GM21723 (cell line): ENCODE data around the gene FBH1.
"Not testable (repeated sequence)": the region's sequence is repeated elsewhere in the genome, so short reads cannot be mapped to it uniquely, and the experiment has no call there.

Experiments used
- ATAC-seq: cut with Tn5 transposase; IDR thresholded peaks from one replicate; pipeline ENCODE4 v1.9.1; 2021; ENCODE audit warnings: mild to moderate bottlenecking, moderate library complexity; ENCODE audit not compliant: unreplicated experiment

Gene FBH1

DNA sequence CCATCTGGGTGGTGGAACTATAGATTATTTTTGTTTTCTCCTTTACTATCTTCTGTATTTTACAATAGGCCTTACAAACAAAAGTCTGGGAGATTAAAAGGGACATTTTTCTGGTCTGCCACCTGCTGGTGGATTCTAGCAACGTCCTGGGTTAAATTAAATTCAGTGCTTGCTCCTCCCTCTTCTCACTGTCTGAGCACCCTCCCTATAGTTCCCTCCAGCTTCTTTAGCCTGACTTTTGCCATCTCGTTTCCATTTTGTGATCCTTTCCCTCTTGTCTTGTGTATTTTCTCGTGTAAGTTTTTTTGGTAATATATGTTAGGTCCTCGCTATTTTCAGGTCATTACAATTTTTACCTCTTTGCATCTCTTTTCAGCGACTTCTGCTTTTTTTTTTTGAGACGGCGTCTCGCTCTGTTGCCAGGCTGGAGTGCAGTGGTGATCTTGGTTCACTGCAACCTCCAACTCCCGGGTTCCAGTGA, 16.5 kb upstream of the FBH1 start:
- ATAC-seq, result peak; percentile 85

DNA sequence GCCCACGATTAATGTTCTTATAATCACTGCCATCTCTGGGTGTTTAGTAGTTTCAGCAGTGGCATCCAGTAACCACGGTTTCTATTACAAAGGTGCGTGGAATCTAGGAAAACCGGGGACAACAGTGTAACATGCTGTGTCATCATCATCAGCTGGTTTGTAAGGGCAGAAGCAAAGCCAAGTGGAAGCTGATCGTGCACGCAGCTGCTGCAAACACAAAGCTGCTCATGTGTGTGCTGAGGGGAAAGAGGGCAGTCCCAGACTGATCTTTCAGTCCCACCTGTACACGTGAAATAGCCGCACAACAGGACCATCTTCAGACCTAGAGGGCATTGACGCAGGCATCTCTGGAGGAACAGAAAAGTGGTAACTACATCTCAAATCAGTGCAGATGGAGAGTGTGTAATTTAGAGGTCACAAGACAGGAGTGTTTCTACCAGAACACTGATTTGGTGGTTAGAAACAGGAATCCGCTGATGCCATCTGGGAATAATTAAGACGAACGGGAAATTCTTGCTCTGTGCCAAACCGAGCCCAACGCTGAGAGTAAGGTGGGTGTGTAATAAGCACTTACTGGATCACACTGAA, 13.8 kb upstream of the FBH1 start:
- no peak for ATAC-seq

DNA sequence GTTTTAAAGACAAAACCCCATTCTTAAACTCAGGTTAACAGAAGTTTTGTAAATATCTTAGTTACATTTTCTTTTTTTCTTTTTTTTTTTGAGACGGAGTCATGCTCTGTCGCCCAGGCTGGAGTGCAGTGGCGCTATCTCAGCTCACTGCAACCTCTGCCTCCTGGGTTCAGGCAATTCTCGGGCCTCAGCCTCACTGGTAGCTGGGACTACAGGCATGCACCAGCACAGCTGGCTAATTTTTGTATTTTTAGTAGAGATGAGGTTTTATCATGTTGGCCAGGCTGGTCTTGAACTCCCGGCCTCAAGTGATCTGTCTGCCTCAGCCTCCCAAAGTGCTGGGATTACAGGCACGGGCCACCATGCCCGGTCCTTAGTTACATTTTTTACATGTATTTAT, 13.0 kb upstream of the FBH1 start:
- not testable (repeated sequence) for ATAC-seq

DNA sequence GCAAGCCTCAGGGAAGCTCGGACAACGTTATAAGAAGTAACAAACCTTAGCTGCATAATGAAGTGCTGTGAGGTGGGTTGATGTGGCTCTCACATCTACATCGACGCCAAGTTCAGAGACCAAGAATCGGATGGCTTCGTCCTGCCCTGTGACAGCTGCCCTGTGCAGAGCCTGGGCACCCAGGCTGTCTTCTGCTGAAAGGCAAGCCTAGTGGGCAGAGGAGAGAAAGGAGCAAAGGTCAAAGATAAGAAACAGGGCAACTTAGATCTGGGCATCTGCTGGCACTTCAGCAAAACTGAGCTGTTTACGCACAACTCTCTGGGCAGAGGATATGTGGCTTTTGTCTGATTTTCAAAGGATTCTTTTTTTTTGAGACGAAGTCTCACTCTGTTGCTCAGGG, 7.1 kb upstream of the FBH1 start:
- no peak for ATAC-seq

DNA sequence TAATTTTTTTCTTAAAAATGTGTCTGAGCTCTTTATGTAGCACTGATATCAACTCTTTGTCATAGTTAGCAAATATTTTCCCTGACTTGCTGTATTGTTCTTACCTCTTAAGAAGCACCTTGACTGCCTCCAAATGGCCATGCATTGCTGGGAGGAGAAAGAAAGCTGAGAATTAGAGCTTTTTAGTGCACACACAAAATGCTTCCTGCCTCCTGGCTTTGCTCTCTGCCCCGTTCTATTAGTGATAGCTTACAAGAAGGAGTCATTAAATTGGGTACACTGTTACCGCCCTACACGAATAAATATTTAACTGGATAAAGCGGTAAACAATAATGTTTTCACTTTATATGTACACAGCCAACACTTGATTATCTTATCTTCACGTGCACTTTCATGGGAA, 4.4 kb upstream of the FBH1 start:
- no peak for ATAC-seq

DNA sequence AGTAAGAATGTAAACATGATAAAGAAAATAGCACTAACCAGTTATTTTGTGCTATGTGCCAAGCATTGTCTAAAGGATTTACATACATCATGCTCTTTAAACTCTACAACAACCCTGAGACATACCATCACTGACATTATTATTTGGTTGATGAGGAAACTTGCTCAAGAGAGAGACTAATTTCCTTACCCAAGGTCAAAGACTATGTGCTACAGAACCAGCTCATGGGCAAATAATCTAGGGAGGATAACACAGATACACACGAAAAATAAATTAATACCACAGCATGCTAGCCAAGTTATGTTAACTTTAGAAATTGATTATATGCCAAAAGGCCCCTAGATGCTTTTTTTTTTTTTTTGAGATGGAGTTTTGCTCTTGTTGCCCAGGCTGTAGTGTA, 3.0 kb upstream of the FBH1 start:
- ATAC-seq, result no peak

DNA sequence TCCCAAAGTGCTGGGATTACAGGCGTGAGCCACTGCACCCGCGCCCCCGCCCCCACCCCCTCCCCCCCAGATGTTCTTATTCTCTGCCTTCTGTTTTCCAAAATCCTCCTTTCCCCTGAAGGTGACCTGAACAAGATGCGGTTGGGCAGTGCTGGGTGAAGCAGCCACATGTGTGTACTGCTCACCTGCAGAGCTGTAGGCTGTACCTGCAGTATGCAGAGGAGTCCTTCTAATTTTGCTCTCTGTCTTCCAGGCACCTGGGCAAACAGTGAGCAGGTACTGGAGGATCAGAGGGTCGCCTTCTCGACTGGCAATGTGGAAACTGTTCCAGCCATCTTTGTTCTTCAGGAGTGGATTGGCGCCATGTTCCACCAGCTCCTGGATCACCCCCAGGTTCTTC, 2.4 kb upstream of the FBH1 start:
- no peak for ATAC-seq

DNA sequence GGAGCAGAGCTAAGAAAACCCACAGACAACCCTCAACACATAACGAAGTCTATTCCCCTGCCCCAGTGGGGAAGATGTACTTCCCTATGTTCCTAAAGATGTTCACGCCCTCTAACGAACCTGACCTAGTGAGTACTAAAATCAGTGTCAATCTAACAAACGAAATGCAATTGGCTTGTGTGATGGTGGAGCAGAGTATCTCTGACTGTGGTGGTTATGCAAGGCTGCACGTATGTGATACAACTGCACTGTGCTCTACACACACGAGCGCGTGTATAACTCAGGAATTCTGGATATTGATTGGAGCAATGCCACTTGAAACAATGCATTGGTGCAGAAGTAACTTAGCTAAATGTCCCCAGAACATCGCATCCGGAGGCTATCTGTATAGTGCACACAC, 1.7 kb upstream of the FBH1 start:
- no peak for ATAC-seq

DNA sequence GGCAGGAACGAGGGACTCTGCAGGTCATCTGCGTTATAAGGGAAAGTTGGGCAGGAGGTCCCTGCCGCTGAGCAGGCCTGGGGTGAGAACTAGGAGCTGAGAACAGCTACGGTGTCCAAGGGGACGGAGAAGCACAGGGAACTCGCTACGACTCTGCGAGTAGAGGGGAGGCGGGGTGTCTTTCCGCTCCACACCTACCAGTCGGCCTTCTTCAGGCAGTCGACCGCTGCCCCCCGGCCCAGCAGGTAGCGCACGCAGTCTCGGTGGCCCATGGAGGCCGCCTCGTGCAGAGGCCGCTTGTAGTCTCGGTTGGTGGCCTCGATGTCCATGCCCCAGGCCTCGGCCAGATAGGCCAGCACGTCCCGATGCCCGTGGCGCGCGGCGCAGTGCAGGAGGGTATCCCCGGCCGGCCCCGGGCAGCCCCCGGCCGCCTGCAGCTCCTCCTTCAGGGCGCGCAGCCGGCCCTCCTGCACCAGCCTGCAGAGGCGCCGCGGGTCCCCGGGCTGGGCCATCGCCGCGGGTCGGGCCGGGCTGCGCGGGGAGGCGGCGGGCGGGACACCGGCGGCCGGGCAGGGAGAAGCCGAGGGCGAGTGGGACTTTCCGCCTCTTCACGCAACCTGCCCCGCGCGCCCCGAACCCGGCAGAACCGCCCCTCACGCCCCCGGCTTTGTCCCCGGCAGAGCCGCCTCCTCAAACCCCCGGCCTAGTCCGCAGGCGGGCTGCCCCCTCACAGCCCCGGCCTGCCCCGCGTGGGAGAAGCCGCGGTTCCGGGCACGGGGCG, 1.0 kb upstream of the FBH1 start:
- ATAC-seq, result peak; percentile 34

DNA sequence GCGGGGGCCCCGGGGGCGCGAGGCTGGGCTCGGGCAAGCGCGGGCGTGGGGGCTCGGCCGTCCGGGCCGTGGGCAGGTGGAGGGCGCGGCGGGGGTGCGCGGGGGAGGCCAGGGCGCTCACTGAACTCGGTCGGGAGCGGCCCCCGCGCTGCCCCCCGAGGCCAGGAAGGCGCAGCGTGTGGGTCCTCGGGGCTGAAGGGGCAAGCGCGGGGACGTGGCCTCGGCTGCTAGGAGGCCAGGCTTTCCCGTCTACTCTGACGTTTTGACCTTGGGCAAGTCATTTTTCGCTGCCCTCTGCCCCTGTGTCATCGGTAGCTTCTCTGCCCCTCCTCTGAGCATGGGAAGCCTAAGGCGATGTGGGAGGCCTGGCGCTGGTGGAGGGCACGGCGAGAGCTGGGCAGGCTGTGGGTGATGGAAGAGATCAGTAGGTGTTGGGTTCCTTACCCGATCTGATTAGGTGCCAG, 441 bp downstream of the FBH1 start:
- peak; percentile 7 for ATAC-seq

DNA sequence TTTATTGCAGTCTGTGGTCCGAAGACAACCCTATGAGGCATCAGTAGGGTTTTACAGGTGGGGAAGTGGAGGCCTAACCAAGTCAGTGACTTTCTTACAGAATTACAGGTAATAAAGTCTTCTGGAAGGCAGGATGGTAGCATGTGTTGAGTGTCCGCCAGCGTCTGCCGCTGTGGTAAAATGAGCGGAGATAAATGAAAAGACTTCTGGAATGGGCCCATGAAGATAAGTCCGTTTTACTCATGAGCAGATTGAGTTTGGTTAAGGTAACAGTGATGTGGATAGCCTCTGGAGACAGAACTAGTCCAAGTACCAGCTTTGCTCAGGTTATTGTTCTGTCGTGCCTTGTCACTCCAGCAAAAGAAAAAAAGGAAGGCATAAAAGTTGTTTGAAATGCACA, 966 bp downstream of the FBH1 start:
- ATAC-seq, result no peak

DNA sequence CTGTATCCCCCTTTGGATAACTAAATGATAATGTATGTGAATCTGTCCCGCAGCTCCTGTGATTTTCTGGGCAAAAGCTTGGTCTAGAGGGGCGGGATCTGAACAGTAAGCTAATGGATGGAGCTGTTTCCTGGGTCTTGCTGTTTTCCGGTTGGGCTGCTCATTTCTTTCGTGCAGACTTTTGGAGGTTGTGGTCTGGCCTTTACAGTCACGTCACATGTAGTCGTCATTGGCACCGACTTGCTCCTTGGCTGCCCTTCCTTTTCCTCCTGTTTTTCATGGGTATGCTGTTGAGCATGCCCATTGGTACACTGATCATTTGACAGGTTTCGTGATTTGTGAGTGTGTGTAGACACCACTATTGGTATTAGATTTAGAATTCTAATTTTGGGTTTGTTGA, 2.0 kb downstream of the FBH1 start:
- ATAC-seq, result no peak

DNA sequence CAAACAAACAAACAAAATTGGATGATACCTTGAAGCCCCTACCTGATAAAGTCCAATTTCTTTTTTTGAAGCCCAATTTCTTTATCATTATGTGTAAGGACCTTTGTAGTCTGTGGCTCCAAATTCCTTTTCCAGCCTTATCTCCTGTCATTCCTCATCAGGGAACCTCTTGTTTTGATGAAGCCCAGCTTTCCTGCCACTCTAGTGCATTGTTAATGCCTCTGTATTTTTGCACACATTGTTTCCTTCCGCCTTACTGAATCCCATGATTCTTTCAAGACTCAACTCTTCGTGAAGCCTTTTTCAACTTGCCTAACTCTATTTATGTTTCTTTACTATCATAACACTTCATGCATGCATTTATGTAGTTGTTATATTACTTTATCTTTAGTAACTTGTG, 3.3 kb downstream of the FBH1 start:
- no peak for ATAC-seq

DNA sequence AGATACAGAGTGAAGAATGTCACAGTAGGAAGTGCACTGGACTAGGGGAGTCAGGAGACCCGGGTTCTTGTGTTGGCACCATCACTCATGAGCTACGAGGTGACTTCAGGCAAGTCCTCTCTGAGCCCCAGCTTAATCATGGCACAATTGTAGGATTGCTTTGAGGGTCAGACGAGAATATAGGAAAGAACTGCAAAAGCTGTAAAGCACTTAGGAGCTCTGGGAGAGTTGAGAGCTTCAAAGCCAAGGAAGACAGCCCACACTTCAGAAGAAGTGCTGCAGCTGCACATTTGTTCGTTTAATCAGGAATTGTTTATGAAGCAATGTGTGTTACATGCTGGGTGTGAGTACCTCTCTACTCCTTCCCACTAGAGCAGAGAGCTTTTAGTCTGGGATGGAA, 4.4 kb downstream of the FBH1 start:
- ATAC-seq, result no peak

DNA sequence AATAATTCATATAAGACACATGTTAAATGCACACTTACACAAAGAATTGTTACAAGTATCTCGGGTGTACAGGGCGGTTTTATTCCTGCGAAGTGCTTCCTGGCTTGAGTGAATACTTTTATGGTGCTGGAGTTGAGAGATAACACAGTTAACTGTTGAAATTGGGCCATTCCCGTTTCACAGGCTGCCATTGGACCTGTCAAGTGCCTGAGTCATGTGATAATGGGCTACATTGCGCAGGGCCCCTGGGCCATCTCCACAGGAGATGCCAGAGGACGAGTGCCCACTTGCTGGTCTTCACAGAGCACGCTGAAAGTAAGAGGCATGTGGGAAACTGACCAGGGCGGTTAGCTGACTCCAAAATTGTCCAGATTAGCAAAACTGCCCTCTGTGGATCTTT, 4.8 kb downstream of the FBH1 start:
- ATAC-seq, result no peak

DNA sequence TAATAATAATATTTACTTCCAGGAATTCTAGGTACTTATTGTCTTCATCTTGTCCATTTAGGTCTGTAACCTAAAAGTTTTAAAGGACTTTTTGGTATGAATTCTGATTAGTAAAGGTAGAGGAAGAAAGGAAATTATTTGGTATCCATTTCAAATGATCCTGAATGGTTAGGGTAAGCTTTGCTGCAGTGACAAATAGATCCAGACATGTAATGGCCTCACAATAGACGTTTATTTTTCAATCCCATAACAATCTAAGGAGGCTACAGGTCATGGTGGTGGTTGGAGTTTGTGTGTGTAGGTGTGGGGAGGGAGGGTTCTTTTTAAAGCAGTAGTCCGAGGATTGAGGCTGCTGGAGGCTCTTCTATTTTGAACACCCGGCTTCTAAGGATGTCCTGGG, 5.3 kb downstream of the FBH1 start:
- ATAC-seq, result peak; percentile 12

DNA sequence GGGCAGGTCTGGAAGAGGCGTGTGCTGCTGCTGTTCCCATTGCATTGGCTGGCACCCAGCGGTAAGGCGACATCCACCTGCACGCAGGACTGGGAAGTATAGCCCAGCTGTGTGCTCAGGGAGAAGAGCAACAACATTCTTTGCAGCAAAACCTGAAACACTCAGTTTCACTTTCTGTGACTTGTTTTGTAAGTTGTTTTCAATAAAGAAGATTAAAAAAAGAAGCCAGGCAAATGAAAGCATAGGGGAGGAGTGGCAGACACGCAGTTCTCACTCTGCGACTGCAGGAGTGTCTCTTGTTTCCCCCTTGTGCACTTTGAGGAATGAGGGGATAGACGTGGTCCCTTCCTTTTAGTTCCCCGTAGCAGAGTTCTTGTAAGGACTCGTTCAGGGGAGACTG, 5.8 kb downstream of the FBH1 start:
- ATAC-seq, result peak; percentile 77

DNA sequence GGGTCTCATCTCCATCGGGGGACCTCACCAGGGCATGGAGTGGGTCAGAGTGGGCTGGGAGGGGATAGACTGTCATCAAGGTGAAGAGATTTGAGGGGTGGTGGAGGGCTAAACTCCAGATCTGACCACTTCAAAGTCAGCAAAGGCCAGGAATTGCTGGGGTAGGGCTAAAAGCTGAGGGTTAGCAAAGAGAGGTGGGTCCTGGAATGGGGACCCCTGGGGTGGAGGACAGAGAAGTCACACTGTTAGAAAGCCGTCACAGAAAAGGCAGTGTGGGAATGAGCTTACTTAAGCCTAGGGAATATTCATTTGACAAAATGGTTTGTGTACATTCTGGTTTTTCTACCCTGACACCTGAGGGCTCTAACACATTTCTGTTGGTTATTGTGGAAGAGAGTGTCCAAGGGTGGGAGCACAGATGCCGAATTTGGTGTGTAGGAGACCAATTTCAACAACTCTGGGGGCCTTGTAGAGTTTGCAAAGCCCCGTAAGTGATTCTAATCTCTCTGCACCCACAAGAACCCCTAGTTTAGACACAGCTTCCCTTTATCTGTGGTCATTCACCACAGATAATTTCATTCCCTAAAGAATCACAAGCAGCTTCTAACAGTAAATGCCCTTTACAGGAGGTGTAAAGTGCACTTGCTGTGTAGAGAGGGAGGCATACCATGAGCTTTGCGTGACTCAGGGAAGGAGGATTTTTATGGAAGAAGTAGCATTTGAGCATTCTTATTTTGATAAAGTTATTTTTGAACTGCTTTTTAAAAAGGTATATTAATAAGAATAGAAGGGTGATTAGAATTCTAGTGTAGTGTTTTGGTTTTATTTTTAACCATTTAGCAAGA, 6.4 kb downstream of the FBH1 start:
- ATAC-seq, result no peak

DNA sequence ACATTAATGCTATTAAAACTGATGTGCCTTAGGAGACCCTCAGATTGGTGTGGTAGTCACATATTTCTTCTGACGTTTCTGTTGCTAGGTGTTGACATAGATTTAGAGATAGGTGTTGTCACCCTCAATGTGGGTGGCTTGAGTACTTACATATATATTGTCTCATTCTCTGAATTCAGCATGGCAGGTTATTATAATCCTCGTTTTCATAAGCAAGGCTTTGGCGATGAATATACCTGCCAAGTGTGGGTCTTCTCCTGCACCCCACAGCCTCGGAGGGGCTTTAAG, 7.0 kb downstream of the FBH1 start:
- no peak for ATAC-seq

DNA sequence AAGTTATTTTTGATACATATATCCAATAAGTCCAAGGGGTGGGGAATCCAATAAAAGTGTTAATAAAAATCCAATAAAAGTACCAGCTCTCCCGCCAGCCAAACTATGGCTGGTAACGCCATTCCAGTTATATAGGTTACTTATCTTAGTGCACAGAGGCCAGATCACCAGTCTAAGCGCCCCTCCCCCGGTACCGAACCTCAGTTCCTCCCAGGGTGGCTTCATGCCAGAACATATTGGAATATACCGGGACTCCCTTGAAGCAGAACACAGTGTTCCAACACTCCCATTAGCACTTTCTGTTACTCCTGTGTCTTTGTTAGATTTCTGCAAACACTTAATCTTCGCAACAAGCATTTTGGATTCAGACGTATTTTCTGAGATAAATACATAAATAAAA, 7.5 kb downstream of the FBH1 start:
- ATAC-seq, result no peak

DNA sequence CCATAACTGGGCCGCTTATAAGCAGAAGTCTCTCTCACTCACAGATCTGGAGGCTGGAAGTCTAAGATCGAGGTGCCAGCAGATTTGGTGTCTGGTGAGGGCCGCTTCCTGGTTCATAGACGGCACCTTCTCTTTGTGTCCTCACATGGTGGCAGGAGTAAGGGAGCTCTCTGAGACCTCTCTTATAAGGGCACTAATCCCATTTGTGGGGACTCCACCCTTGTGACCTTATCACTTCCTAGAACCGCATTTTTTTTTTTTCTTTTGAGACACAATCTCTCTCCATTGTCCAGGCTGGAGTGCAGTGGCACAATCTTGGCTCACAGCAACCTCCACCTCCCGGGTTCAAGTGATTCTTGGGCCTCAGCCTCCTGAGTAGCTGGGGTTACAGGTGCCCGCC, 8.1 kb downstream of the FBH1 start:
- no peak for ATAC-seq

DNA sequence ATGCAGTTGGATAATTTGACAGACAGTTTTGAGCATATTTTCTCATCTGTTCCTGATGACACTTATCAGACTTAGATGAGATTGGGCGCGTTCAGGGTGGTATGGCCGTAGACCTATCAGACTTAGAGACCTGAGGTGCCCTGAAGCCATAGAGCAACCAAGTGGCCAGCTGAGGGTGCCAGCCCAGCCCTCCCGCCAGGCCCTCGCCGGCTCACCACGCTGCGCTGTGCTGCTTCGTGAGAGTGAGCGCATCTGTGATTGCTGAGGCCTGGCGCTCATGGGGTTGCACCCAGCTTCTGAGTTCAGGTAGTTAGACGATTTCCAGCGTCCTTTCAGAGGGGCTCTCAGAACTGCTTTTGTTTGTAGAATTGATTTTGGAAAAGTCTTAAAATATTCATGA, 10.2 kb downstream of the FBH1 start:
- ATAC-seq, result no peak
